Measurements from ENCODE around the gene CAMK1.
A peak's percentile ranks its signal among the peaks of the same experiment; 100 is the strongest.

Gene CAMK1

DNA sequence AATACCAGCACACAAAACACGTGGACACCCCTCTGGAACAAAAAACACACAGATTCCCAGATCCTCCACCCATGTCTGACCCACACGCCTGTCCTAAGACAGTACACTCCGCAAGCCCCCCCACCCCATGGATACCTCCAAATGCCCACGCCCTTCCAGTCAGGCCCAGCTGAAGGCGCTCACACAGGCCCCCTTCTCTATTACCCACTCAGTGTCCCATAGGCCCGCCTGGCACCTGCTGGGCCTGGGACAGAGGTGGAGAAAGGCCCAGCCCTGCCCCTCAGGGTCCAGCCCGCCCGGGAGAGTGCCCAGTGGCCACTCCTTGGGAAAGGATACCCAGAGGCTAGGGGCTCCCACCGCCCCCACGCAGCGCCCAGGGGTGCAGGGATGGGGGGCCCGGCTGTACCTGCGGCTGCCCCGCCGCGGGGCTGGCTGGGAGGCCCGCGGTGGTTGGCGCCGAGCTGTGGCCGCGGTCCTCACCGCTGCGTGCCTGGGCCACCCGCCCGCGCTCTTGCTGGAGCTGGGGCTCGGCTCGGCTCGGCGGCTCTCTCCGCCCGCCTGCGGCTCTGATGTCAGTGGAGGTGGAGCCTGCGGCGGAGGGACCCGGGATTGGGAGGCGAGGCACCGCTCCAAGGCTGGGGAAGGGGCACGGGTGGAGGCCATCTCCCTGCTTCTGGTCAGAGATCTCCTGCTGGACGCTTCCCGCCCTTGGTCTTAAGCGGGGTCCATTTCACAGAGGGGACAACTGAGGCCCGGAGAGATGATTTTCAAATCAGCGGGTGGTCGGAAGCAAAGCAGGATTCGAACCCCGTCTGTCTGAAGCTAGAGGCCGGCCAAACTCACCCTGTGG is at the start of gene CAMK1:
Gene CAMK1, minus strand, starts transcription at position 522 of the 850 bp plus-strand sequence. CDS start 2,198 bp downstream, outside the sequence.
- peak within 1 kb of the TSS; percentile 65 for H3K27ac ChIP-seq
- TF ChIP-seq, protein P1, sequence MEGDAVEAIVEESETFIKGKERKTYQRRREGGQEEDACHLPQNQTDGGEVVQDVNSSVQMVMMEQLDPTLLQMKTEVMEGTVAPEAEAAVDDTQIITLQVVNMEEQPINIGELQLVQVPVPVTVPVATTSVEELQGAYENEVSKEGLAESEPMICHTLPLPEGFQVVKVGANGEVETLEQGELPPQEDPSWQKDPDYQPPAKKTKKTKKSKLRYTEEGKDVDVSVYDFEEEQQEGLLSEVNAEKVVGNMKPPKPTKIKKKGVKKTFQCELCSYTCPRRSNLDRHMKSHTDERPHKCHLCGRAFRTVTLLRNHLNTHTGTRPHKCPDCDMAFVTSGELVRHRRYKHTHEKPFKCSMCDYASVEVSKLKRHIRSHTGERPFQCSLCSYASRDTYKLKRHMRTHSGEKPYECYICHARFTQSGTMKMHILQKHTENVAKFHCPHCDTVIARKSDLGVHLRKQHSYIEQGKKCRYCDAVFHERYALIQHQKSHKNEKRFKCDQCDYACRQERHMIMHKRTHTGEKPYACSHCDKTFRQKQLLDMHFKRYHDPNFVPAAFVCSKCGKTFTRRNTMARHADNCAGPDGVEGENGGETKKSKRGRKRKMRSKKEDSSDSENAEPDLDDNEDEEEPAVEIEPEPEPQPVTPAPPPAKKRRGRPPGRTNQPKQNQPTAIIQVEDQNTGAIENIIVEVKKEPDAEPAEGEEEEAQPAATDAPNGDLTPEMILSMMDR (IDR thresholded peaks at IDR 0.05) = peak; percentile 15; the same call in 1 of the 2 replicates
- TF ChIP-seq ZFX (IDR thresholded peaks at IDR 0.05; ENCODE audit: borderline replicate concordance) = no peak

DNA sequence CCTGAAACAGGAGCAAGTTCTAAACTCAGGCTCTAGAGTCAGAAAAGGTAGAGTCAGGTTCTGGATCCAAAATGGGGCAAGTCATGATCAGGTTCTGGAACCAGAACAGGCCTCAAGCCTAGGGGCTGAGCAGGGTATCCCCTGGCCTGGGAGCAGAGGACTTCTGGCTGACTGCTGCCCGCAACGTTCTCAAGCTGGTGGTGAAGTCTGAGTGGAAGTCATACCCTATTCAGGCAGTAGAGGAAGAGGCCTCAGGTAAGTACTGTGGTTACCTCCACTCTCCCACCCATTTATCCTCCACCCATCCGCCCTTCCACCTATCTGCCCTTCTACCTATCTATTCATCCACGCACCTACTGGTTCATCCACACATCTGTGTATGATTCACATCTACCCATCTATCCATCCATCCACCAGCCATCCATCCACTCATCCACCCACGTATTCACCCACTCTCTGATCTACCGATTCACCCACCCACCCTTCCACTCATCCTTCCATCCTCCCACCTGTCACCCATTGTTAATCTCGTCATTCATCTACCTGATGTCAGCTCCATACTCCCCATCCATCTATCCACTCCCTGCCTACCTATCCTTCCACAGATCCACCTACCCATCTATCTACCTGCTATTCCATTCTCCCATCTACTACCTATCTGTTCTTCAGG is 49.1 kb upstream of the CAMK1 start:
- no peak overlapping the region for H3K27ac ChIP-seq
- no peak for TF ChIP-seq ZFX (IDR thresholded peaks at IDR 0.05; ENCODE audit: borderline replicate concordance)
- TF ChIP-seq, protein P1 (IDR thresholded peaks at IDR 0.05) = no peak

DNA sequence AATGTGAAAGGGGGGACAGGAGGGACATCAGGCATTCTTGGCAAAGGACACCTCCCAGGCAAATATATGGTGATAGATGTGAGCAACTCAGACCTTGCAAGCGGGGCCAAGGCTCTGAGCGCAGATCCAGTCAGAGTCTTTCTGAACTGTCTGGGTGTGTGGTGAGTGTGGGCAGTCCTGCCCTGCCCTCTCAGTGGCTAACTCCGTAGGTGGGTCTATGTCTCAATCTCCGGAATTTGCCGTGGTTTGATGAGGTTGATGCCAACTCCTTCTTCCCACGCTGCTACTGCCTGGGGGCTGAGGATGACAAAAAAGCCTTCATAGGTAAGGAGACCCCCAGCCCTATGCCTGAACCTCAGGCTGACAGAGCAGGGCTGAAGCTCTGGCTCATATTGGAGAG is 47.7 kb upstream of the CAMK1 start:
- no peak for TF ChIP-seq ZFX (IDR thresholded peaks at IDR 0.05; ENCODE audit: borderline replicate concordance)
- TF ChIP-seq, protein P1 (IDR thresholded peaks at IDR 0.05) = no peak
- no peak overlapping the region for H3K27ac ChIP-seq

DNA sequence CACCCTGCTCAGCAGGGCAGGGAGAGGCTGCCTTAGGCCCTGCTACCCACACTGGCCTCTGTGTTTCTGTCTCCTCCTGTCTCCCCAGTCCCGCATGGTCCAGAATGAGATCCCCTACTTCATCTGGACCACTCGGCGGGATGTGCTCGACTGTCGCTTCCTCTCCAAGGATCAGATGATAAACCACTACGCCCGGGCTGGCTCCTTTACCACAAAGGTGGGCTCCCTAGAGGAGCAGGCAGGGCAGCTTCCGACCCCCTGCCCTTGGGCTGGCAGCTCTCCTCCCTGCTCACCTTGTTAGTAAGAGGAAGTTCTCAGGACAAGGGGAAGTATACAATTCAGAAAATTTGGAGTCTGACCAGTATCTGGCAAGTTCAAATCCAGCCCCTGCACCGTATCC is 46.2 kb upstream of the CAMK1 start:
- TF ChIP-seq, protein P1 (IDR thresholded peaks at IDR 0.05) = no peak
- no peak for TF ChIP-seq ZFX (IDR thresholded peaks at IDR 0.05; ENCODE audit: borderline replicate concordance)
- H3K27ac ChIP-seq = no peak overlapping the region

DNA sequence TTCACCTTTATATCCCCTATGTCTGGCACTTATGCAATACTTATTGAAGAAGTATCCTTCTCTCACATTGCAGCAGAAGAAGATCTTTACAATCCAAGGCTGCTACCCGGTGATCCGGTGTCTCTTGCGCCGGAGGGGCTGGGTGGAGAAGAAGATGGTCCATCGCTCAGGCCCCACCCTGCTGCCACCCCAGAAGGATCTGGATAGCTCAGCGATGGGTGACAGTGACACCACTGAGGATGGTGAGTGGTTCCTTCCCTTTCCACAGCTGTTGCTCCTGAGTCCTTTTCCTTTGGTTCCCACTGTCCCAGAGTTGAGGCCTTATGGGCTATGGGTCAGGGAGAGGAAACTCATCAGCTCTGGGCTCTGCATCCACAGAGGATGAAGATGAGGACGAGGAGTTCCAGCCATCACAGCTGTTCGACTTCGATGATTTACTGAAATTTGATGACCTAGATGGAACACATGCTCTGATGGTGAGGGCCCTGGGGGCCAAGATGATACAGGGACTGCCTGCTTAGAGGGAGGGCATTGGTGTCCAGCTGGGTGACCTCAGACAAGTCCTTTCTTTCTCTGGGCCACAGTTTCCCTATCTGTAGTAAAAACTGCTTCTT is 43.2 kb upstream of the CAMK1 start:
- no peak overlapping the region for H3K27ac ChIP-seq
- TF ChIP-seq, protein P1 (IDR thresholded peaks at IDR 0.05) = no peak
- TF ChIP-seq ZFX (IDR thresholded peaks at IDR 0.05; ENCODE audit: borderline replicate concordance) = no peak

DNA sequence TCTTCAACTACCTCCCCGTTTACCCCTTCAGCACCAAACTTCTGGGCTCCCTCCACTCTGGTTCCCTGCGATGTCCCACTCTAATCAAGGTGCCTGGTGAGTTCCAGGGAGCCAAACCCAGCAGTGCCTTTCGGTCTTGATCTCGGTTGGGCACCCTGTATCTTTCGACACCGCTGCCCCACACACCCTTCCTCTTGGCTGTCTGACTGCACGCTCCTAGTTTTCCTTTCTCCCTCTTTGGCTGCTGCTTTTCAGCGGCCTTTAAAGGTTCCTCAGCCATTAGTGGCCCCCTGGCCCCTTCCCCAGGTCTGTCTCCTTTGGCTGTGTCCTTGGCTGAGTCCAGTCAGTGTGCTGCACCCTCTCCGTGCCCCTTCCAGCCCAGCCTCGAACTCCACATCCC is 41.1 kb upstream of the CAMK1 start:
- TF ChIP-seq ZFX (IDR thresholded peaks at IDR 0.05; ENCODE audit: borderline replicate concordance) = no peak
- TF ChIP-seq, protein P1 (IDR thresholded peaks at IDR 0.05) = no peak
- peak overlapping the region; percentile 89 for H3K27ac ChIP-seq

All from 22Rv1 (cell line).